Measurements from ENCODE around the gene CEP131.

Gene CEP131

DNA sequence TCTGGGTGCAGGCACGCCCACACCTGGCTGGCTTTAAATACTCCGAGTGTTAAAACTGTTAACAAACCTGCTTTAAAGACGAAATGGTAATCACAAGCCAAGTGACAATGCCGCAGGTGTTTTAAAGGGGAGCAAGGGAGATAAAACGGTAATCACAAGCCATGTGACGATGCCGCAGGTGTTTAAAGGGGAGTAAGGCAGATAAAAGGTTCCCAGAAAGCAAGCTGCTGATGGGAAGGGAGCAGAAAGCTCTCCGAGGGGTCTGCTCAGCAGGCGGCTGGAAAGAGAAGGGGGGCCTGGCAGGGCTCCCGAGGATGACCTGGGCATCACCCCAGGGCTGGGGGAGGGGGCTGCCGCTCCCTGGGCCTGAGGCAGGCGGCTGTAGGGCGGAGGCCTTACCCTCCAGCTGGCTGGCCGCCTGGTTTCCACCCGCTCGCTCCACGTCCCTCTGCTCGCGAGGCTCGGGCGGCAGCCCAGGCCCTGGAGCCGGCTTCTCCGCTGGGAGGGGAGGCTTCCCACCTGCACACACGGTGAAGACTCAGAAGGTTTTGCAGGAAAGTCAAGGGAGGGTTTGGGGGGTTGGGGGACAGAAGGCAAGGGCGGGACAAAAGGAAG is 28.4 kb upstream of the CEP131 start:
- DNase-seq: no peak

DNA sequence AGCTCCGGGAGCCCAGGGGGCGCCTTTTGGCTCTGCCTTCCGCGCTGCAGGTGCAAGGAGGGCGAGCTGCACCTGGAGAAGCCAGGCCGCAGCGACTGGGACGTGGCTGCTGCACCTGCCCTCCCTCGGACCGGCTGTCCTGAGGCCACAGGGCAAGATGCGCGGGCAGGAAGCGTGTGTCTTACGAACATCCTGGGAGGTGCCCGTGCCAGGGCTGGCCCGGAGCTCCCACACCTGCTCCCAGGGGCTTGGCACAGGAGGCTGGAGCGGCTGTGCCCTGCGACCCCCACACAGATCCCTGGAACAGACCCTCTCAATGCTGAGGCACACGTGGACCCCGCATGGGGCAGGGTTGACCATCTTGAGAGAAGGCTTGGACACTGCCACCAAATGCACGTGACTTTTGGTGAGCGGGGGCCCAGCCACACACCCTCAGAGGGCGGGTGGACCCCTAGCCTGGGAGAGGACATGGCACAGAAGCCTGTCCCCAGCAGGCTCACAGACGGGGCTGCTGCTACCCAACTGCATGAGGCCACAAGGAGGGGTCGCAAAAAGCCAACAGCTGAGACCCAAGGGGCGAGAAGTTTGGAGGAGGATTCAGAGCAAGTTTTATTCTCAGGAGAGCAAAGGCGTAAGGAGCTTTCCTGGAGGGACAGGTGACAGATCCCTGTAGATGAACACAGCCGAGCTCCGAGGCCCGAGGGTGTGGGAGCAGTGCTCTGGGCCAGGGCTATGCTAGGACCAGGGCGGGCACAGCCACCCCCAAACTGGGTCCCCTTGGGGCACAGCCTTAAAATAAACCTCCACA is 27.7 kb upstream of the CEP131 start:
- no peak for DNase-seq

DNA sequence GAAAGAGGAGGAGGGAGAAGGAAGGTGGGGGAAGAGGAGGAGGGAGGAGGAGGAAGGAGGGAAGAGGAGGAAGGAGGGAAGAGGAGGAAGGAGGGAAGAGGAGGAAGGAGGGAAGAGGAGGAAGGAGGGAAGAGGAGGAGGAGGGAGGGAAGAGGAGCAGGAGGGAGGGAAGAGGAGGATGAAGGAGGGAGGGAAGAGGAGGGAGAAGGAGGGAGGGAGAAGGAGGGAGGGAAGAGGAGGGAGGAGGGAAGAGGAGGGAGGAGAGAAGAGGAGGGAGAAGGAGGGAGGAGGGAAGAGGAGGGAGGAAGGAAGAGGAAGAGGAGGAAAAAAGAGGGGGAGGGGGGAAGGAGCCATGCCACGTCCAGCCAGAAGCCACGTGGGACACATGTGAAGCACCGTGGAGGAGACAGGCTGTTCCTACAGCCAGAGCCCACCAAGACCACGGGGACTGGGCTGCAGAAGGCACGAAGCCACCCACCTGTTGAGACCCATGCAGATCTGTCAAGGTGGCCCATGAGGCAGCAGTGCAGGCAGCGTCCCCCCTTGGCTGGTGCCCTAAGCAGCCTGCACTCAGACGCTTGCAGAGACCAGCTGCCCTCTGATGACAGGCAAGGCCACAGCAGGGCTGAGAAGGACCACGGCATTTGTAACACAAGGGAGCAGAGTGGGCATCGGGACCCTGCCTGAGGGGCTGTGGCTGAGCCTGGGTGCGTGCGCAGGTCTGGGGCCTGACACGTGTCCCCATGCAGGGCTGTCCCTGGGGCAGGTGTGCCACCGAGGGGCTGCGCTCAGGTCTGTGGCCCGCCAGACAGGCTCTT is 26.7 kb upstream of the CEP131 start:
- no peak for DNase-seq

DNA sequence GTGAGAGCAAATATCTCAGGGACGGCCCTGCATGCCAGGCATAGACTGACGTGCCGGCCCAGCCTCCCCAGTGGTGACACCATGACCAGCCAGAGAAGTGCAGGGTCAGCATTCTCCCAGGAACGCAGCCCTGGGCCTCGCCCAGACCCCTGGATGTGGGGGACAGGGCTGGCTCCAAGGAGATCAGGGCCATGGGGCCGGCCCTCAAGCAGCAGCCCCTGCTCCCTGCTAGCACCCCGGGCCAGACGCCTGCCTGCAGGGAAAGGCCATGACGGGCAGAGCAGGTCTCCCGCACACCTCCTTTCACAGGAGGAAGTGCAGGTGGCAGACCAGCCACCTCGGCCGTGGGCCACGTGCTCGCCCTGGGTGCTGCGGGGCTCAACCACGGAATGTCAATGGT is 25.9 kb upstream of the CEP131 start:
- no peak for DNase-seq

DNA sequence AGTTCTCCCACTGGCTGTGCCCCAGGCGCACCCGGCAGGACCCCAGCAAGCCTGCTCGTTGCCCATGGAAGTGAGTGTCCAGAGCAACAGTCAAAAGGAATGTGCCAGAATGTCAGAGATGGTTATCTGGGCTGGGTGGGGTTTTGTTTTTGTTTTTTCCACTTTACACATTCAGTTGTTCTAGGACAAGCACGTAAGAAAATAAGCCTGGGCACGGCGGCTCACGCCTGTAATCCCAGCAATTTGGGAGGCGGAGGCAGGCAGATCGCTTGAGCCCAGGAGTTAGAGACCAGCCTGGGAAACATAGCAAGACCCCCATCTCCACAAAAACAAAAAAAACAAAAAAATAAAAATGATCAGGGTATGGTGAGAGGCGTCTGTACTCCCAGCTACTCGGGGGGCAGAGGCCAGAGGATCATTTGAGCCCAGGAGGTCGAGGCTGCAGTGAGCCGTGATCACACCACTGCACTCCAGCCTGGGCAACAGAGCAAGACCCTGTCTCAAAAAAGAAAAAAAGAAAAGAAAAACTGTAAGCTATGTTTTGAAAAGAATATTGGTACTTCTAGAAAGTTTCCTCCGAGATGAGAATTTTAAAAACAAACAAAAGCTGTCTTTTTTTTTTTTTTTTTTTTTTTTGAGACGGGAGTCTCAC is 24.7 kb upstream of the CEP131 start:
- DNase-seq: no peak

DNA sequence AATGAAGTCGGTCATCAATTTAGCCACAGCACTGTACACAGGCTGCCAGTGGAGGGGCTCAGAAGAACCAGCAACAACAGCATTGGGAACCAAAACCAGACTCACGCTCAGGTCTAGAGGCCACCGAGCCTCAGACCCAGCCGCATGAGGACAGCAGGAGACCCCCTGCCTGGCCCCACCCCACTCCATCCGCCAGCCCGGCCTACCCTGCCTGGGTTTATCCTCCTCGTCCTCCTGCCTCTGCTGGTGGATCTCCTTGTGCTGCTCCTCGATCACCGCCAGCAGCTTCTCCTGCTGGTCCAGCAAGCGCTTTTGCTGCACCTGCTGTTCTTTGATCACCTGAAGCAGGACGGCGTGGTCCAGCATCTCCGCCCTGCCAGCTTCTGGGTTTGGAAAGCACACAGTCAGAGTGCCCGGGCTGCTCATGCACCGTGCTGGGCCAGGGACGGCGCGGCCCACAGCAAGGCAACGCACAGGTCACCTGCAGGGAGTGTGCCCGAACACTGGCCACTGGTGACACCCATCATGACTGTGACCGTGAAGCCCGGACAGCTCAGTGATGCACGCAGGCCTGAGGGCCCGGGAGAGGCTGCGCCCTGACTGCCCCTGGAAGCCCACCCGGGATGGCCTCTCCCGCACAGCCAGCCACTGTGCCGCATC is 24.0 kb upstream of the CEP131 start:
- DNase-seq: no peak

DNA sequence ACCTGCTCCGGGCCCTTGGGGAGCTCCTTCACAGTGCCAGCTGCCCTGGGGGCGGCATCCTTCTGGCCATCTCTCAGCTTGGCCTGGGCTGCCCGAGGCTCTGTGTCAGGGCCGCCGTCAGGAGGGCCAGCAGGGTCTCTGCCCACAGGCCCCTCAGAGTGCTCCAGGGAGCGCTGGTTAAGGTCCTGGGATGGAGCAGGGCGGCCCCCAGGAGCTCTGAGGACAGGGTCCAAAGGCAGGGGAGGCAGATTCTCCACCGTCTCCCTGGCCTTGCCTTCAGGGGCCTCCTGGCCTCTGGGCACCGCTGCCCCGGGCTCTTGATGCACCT is 23.5 kb upstream of the CEP131 start:
- no peak for DNase-seq

DNA sequence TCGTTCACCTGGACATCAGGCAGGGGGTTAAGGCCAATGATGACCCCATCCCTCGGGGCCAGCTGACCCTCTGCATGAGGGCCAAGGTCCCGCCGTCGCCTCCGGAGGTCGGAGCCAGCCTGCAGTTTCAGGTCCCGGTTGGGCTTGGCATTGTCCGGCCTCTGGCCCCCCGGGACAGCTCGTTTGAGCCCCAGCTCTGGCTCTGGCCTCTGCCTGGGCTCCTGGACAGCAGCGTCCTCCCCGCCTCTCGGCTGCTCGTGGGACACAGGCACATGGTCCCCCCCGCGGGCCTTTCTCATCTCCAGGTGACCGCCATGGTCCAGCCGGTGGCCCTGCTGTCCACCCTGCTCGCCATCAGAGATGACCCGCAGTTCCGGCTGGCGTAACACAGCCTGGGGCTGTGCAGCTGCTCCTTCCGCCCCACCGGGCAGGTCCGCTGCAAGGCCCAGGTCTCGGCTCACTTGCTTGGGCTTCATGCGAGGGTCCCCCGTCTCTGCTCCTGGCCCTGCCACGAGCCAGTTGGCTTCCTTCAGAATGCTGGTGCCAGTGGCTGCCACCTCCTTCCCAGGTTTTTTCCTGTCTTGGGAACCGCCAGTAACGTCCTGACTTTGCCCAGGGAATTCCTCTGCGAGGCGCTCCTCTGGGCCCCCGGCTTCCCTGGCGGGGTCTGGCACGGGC is 23.0 kb upstream of the CEP131 start:
- no peak for DNase-seq

DNA sequence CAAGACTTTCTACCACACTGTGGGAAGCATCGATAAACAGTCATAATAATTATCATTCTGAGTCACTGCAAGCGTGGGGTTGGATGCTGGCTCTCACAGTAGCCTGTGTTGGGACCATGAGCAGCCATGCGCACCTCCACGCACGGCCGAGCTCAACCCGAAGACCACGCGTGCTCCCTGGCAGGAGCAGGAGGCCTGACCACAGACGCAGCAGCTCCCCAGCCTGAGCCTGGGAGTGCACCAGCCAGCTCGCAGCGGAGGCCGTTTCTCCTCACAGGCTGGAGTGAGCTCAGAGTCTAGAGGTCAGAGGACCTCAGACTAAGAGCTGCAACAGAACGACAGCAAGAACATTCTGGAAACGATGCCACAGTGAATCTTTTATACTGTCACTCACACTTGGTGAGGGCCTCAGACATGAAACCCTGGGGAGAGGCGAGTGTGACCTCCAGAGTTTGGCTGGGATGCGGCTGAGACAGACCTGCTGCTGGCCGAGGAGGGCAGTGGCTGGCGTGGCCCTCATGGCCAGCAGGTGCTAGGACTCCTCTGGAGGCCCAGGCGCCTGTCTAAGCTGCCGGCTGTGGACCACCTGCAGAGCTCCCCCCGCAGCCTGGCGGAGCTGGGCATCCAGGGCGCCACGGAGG is 22.4 kb upstream of the CEP131 start:
- no peak for DNase-seq

DNA sequence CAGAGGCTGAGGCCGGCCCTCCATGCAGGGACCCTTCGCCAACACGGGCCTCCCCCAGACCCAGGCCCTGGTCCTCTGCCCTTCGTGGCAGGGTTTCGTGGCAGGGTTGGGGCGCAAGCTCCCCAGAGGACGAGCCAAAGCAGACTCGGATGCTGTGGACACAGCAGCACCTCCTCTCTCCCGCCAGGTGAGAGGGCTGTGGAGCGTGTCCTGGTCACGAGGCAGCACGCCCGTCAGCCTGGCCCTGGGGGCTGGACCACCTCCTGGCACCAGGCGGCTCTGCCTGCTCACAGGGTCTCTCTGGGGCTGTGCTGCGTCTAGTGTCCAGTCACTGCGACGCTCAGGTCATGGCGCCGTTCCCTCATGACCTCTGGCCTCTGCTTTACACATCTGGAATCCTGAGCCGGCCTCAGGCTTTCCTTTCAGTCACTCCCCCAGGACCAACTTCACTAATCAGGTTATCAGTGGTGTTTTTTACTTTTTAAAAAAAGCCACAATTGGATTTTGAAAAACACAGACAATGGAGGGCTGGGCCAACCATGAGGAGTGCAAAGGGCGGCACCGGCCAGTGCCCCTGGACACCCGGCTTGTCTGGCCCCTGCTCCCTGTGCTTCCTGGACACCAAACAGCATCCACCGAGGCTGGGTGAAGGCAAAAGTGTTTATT is 21.7 kb upstream of the CEP131 start:
- no peak for DNase-seq

DNA sequence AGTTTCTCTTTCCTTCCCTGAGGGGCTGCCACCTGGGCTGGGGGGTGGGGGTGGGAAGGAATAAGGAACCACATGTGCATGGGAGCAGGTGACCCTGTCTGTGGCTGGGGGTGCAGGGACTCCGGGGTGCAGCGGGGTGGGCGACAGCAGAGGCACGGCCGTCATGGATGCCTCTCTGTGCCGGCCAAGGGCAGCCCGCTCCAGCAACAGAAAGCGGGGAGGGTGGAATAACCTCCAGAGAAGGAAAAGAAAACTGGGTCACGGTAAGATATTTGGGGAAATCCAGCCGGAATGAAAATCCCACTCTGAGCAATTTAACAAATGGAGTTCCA is 20.5 kb upstream of the CEP131 start:
- no peak for DNase-seq

DNA sequence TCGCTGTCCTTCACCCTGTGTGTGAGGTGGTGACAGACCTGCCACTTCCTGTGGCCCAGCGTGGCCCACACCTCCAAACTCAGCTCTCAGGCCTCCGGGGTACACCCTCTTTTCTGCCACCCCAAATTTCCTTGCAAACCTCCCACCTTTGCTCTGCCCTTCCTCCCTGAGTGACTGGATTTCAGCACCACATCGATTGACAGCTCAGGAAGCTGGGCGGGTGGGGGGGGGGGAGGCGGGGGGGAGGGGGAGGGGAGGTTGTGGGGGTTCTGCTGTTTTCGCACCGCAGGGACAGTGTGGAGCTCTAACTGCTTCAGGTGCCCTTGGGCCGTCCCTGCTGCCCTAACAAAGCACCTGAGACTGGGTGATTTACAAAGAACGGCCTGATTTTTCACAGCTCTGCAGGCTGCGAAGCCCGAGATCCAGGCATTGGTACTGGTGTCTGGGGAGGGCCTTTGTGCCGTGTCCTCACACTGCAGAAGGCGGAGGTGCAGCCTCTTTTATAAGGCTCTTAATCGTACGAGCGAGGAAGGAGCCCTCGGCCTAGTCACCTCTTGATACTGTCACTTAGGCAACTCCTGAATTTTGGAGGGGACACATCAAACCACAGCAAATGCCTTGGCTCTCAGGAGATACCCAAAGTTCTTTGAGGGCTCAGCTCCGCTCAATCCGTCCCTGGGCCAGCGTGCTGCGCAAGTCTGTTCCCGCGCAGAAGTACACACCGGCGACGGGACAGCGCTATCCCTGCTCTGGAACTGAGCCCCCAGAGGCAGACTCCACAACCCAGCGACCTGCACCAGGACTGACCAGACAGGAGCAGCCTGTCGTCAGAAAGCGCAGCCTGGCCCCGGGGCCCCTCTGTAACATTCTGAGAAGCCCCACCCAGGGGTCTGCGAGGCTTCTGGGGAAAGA is 19.9 kb upstream of the CEP131 start:
- no peak for DNase-seq

DNA sequence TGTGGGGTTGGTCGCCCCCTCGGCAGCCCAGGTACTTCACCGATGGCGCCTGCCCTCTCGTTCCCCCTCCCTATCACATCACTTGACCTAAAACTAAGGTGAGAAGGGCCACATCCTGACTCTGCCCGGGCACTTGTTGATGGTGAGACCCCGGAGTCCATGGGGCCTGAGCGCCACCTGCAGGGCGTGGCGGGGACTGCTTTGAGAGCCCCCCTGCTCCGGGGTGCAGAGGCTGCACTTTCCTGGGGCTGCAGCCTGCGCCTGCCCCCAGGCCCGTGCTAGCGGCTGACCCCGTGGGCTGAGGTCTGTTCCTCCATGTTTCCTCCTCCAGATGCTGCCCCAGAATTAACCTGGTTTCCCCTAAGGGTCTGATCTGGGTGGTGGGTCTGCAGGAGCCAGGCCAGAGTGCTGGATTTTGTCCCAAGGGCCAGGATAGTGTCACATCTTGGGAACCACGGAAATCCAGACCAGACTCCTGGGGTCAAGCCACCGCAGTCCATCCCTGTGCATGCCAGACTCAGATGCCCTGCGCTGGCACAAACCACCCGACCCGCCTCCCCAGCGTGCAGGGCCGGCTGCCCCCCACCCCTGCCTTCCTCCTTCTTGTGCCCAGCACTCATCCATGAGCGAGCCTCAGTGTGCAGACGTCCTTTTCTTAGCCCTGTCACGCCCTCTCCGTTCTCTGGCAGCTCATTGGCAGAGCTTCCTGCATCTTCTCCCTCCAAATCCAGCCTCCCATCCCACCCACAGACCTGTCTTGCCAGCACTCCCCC is 19.1 kb upstream of the CEP131 start:
- peak; percentile 41 to 61 (median 49) for DNase-seq

DNA sequence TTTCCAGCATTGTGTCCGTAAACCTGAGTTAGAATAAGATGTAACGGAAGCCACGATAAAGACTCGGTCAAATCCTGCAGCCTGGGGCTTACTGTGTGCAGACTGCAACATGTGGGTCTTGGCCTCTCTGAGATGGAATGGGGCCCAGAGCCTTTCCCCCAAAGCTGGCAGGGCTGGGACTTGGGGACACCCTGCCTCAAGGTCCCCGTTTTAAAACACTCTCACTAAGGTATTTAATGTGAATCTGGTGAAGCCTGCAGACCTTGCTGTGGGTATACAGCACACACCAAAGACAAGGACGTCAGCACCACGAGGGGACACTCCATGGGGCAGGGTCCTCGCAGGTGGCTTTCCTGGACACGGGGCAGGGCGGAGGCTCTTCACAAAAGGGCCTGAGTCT is 18.4 kb upstream of the CEP131 start:
- no peak for DNase-seq

DNA sequence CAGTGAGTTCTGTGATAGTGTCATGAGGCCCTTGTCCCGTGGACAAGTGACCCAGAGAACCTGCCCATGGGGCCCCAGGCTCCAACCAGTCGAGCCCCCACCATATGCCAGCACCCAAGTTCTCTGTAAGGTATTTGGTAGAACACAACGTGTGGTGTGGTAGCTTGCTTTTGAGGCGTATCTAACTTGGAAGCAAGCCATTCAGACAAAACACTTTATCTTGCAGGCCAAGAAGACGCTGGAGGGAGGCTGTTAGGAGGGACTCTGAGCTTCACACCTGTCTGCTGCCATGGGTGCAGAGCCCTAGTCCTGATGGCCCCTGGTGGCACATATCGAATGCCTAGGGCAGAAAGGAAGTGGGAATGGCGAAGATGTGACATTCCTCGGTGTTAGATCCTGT is 18.0 kb upstream of the CEP131 start:
- DNase-seq: no peak

DNA sequence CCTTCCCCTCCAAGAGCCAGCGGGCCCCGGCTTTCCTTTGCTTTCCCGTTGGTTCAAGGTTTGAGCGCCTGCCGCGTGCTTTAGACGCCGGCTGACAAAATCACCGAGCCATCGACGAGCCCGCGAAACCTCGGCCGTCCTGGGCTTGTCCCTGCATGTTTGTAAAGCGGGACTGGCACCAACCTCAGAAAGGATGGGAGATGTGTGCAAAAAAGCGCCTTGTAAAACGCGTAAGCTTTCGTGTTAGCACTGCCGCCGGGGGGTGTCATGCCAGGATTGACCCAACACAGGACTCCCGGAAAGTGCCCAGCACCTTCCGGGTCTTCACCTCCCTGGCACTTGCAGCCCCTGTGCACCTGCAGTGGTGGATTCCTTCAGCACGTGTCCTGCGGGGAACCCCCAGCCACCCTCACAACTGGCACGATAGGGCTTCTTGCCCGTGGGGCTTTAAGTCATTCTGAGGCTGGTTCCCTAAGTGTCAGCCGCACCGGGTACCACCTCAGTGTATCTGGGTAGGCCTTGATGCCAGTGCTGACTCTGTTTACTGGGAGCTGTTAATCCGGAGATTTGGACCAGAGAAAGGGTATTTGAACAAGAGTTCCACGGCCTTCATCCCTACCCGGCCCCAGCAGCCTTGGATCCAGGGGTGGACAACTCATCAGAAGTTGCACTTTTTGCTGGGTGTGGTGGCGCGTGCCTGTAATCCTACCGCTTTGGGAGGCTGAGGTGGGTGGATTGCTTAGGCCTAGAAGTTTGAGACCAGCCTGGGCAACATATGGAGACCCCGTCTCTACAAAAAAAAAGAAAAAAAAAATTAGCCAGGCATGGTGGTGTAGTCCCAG is 17.2 kb upstream of the CEP131 start:
- peak in 1 of 4 experiments; percentile 22 for DNase-seq

DNA sequence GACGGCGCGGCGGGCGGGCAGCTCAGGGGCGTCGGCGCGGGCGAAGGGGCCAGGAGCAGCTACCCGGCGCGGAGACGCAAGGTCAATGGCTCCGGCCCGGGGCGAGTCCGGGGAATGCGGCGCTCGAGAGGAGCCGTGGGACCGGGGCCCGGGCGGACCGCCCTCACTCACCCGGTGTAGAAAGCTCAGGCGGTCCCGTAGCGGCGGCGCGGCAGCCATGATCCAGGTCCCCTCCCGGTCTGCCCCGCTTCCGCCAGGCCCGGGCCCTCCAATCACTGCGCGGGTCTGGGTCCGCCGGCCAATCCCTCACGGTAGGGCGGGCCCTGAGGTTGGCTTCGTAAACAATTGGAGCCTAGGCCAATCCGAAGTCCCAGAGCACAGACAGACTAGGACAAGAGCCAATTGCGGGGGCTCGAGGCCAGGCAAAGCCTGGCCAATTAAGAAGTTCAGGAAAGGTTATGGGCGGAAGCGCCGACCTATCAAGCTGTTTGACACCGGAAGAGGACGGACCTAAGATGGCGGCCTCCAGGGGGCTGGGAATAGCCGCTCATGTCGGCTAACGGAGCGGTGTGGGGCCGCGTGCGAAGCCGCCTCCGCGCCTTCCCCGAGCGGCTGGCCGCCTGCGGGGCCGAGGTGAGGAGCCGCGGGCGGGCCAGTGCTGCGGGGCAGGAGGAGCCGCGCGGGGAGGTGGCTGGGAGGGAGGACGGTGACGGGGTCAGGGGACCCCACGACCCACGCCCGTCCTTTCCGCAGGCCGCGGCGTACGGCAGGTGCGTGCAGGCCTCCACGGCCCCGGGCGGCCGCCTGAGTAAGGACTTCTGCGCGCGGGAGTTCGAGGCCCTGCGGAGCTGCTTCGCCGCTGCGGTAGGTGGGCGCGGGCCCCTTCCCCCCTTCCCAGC is 16.3 kb upstream of the CEP131 start, which contains the start of the genes NDUFAF8 and TEPSIN:
Gene NDUFAF8 (plus strand): TSS at position 504 of the 899 bp plus-strand sequence. CDS start 46 bp downstream, at position 550.
Gene TEPSIN (minus strand): TSS at position 241 of the 899 bp plus-strand sequence. CDS start 22 bp downstream, at position 219.
- DNase-seq: peak; percentile 85 to 92 (median 90)
